Ramos (cell line): ENCODE data around the gene ZGPAT.
"Not testable (repeated sequence)": the region's sequence is repeated elsewhere in the genome, so short reads cannot be mapped to it uniquely, and the experiment has no call there.

Source experiments
- in situ Hi-C: fragments of 300-500 bp; cut with MboI; formaldehyde crosslinking; loops from one replicate; pipeline ENCODE4 v1.14.3; 2022; ENCODE audit warnings: low sequenced_read_pairs; ENCODE audit not compliant: unreplicated experiment

Gene ZGPAT

DNA sequence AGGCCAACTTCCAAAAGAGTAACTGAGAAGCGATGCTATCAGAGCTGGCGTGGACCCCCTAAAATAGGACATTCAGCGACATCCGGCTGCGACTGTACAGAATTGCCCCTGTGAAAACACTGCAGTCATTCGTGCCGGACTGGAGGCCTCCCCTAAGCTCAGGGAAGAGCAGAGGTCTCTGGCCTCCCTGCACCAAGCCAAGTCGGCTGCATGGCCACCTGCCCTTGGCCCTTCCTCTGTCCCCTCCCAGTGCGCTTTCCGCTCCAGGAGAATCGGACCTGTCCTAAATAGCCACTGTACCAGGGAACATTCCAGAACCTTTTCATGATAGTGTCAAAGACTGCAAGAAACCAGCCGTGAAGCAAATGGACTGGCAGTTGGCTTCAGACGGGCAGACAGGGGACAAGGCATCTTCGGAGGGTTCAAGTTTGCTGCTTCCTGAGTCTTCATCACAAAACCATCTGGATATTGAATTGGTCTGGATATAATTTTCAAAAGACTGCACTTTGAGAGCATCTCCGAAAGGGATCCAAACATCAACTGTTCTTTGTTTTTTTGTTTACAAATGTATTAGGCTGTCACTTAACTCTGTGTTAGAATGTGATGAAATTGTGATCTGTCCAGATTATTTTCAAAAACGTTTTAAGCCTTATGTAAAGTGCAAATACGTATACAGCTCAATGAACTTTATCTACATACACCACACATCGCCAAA is 48.3 kb downstream of the ZGPAT start:
- in situ Hi-C loops: no loop called here

DNA sequence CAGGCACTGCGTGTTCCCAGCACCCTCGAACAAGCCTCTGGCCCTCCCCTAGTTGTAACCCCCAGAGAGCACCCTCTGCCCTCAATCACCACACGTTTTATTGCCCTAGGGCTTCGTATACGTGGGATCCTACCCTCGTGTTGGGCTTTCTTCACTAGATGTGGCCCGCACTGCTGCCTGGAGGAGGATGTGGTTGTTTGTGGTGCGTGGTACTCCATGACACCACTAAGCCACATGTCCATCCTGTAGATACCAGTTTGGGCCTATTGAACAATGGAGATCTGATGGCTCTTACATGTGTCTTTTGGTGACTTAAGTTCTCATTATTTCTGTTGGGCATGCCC is 48.8 kb downstream of the ZGPAT start:
- in situ Hi-C loops: no loop called here

DNA sequence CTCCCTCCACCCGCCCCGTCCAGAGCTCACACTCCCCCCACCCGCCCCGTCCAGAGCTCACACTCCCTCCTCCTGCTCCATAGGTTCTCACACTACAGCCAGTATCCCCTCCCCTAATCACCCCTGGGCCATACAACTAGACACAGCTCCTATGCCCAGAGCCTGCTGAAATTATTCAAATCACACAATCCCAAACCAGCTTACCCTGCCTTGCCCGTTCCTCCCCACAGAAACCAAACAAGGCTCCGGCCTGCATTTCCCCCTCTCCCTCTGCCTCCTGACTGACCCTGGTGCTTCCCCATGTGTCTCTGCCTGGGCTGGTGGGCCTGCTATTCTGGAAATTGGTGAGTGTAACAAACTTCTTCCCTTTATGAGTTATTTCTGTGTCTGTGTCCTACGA is 50.3 kb downstream of the ZGPAT start:
- in situ Hi-C loops: no loop called here

DNA sequence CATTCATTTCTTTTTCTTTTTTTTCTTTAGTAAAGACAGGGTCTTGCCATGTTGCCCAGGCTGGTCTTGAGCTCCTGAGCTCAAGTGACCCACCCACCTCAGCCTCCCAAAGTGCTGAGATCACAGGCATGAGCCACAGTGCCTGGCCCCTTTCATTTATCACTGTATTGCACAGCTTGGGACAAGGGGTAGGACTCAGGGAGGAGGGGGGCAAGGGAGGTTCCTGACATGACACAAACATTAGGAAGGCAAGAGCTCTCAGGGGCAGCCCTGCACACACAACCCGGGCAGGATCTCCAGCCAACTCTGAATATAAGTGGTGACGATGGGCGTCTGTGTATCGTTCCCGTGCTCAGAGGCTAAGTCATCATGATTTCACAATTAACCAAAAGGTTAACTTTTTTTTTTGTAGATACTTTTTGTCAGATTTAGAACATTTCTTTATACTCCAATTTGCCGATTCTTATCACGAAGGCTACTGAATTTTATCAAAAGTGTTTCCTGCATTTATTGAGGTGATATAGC is 51.6 kb downstream of the ZGPAT start:
- in situ Hi-C loops: no loop called here

DNA sequence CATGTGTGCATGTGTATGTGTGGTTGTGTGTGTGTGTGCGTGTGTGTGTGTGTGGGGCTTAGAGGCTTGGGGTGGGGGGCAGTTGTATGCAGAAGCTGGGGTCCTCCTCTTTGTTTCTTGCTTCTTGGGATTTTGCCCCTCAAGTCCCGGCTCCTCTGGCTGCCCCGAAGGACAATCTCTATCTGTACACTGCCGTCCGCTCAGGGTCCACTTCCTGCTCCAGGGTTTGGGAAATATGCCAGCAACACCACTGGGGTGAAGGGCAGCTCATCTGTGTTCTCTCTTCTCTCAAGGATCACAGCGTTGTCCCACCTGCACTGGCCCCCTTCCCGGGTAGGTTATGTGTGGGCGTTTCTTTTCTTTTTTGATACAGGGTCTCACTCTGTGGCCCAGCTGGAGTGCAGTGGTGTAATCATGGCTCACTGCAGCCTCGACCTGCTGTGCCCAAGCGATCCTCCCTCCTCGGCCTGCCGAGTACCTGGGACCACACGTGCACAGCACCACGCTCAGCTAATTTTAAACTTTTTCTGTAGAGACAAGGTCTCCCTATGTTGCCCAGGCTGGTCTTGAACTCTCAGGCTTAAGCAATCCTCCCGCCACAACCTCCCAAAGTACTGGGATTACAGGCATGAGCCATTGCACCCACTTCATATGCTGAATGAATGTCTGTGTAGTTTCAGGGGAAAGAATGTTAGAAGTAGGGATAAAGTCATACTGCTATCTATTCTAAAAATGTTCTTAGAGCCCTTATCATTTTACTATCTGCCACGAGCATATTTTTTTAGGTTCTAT is 57.4 kb downstream of the ZGPAT start:
- in situ Hi-C loops: no loop called here

DNA sequence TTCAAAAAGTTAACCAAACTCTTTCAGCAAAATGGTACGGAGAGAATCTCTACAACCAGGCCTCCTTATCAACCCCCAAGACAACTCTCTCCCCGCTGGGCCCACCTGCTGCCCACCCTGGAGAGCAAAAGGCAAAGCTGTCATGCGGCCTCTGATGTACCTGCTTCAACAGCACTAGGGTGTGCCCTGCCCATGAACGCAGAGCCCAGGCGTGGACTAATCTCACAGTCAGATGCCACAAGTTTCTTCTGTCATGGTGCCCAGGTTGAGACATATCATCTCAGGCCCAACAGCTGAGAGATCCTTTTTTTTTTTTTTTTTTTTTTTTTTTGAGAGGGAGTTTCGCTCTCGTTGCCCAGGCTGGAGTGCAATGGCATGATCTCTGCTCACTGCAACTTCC is 58.1 kb downstream of the ZGPAT start:
- in situ Hi-C loops: no loop called here

DNA sequence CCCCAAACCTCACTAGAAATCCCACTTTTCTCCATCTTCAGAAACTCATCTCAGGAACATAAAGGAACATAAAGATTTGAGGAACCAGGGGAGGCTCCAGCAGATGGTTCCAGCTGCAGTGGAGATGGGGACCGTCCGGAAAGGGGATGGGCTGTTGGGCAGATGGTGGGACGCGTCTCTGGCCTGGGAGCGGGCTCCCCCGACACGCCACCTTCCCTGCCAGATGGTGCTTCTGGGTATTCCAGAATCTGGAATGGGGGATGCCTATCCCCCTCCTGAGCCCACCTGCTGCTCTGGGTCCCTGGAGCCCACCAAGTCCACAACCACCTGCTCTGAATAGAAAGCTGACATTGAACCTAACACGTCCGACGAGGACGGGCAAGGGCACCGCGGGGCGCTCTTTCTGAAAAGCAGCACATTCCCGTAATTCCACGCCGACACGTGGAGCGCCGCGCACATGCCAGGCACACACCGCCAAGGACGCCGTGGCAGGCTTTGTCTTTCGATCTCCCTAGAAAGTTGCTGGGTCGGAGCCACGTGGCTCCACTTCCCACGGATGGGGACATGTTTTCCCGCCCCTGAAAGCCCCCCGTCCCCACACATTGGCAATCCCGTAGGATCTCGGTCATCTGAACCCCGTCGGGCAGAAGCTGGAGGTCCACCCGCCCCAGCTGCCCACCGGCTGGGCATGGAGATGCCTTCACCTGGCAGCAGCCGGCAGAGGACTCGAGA is 59.0 kb downstream of the ZGPAT start:
- in situ Hi-C loops: no loop called here

DNA sequence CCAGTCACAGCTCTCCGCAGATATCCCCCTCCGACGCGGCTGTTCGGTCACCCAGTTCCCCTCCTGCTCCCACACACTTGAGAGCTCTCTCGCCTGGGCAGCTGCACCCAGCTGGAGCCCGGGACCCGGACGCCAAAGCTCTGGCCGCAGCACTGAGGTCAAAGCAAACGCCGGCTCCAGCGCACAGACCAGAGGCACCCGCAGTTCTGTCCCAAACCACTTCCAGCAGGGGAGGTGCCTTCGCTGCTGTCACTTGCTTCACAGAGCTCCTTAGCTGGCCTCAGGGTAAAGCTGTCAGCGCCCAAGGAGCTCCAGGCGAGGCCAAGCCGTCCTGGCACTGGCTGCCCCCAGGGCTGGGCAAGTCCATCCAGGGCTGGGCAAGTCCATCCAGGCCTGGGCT is 59.6 kb downstream of the ZGPAT start:
- in situ Hi-C loops: no loop called here

DNA sequence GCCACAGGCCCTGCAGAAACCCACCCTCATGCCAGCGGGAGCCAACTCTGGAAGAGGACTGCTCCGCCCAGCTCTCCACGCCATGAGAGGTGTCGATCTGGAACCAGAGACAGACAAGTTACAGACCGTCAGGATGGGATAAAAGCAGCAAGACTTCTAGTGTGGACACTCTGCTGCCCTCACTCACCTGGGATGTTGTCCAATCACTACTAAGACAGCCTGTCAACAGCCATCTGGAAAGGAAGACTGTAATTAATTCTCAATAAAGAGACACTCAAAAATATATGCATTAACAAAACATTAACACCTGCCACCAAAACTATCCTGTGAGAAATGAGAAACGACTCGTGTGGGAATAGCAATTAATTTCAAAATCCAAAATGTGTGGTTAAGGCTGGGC is 60.0 kb downstream of the ZGPAT start:
- in situ Hi-C loops: no loop called here

DNA sequence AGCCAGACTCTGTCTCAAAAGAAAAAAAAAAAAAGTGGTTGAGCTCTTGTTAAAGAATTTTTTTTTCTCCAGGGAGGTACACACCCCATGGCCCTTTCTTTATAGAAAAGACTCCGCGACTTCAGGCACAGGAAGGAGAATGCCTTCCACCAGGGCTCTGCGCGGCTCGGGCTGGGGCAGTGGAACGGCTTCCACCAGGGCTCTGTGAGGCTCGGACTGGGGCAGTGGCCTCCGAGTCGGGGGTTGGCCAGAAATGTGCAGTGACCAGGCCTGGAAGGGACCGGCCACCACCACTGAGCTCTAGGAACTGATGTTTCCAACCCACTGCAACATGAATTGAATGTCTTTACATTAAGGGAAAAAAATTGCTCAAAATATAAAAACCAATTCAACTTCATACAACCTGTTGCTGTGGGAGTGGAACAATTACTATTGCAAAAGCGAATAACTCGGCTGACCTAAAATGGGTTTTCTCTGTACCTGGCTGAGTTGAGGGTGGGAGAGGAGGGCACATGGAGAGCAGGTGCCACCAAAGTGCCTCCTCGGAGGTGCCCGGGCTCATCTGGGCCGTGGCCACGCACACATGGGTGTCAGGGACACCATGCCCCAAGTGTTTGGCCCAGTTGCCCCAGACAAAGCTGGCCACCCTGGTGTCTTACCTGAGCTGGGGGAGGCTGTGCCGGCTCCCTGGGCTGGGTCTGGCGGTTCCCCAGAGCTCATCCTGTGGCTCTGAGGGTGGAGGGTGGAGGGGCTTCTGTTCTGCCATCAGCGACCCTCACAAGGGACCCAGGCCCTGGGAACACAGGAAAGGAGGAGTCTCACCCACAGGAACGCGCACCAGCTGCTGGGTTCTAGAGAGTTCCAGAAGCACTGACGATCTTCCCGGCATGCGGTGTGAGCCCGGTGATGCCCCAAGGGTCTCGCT is 61.0 kb downstream of the ZGPAT start:
- in situ Hi-C loops: no loop called here

DNA sequence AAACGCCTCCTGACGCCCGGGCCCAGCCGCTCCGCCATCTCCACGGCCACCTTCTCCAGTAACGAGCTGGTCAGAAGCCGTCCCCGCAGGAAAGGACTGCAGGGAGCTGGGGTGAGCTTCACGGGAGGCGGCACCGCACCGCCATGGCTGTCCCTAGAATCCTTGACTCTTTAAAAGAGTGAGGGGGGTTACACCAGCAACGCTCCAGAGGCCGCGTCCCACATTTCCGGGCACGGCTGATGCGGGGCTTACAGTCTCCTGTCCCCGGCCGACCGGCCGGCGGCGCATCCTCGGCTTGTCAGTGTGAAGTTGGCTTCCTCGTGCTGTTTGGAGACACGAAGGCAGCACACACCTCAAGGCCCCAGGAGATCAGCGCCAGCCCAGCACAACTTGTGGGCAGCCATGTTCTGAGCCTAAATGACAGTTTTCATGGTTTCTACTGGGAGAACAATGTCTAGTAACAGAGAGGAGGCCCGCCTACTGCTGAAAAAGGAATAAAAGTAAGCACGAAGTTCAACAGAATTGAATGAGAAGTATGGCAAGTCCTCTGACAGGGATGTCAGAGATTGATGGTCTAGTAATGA is 62.1 kb downstream of the ZGPAT start:
- in situ Hi-C loops: no loop called here

DNA sequence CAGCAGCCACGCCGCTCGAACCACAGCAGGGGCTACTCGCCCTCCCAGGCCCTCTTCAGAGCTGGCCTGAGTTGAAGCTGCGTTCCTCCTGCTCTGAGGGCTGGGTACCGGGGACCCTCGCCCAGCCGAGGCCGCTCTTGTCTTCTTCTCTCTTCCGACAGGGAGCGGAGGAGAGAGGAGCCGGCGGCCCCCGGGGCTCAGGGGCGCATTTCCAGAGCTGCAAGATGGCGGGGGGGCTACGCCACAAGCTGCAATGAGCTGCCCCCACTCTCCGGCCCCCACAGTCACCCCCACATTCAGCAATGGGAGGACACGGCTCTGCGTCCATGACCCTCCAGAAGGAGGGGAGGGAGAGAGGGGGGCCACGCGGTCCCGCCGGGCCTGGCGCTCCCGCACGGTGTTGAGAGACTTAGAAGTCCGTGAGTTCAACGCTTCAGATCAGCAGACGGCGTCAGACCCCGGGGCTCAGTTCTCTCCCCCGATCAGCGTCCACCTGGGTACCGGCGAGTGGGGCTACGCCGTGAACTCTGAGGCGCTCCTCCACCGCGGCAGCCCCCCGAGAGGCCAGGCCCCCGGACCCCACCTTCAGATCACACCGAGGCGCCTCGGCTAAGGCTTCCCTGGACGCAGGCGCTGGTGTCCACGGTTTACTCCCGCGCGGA is 63.3 kb downstream of the ZGPAT start:
- in situ Hi-C loops: no loop called here

DNA sequence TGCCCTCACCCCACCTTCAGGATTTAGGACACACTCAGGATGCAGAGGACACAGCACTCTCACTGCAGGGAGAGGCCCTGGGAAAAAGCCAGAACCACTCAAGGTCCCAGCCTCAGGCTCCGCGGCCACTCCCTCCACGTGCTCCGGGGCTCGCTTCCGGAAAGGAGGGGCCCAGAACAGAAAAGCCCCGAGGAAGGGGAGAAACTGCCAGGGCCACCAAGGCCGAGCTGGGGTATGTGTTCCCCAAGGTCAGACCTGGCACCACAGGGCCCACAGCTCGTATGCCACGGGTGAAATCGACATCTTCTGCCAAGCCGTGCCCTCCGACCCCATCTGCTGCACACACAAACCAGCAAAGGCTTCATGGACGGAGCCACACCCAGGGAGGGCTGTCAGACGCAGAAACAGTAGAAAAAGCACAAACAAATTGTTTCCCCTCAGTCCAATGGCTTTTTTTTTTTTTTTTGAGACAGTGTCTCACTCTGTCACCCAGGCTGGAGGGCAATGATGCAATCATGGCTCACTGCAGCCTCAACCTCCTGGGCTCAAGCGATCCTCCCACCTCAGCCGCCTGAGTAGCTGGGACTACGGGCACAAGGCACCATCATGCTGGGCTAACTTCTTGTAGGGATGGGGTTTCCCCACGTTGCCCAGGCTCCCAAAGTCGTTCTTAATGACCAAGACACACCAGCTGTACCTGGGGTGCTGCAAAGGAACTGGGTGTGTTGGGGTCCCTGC is 65.1 kb downstream of the ZGPAT start:
- in situ Hi-C loops: no loop called here

DNA sequence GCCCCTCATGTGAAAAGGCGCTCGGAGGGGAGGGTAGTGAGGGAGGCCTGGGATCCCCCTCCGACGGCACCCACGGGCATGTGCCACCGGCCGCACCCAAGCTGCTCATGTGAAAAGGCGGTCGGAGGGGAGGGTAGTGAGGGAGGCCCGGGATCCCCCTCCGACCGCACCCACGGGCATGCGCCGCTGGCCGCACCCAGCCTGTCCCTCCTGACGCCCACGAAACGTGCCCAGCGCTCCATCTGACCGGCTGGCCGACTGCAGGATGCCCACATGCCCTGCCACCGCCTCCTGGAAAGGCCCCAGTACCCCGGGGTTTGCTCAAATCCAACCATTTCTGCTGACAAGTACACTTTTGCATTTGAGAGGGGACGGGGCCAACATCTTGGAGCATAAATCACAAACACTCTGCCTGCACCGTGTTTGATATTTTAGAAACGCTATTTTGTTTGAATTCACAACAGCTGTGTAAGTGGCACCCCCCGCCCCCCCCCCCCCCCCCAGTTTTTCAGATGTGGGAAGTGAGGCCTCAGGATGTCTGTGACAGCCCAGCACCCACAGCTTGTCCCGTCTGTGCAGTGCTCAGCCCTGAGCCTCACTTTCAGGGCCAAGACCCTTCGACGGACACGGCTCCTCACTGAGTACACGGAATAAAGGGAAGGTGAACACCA is 65.9 kb downstream of the ZGPAT start:
- in situ Hi-C loops: no loop called here

DNA sequence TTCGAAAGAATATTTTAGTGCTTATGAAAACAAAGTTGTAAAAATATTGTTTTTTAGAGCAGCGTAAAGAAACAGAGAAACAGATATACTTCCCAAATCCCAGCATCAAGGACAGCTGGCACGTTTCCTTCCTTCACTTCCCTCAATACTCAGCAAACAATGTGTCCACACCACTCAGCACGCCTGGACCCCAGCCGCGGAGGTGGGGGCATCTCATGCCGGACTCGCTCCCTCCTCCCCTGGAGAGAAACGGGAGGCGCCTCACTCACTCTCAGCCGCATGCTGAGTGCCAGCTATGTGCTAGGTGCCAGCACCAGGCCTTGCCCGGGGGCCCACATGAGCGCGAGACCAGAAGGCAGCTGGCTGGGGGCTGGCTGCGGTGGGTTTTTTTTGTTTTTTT is 66.5 kb downstream of the ZGPAT start:
- in situ Hi-C loops: no loop called here

DNA sequence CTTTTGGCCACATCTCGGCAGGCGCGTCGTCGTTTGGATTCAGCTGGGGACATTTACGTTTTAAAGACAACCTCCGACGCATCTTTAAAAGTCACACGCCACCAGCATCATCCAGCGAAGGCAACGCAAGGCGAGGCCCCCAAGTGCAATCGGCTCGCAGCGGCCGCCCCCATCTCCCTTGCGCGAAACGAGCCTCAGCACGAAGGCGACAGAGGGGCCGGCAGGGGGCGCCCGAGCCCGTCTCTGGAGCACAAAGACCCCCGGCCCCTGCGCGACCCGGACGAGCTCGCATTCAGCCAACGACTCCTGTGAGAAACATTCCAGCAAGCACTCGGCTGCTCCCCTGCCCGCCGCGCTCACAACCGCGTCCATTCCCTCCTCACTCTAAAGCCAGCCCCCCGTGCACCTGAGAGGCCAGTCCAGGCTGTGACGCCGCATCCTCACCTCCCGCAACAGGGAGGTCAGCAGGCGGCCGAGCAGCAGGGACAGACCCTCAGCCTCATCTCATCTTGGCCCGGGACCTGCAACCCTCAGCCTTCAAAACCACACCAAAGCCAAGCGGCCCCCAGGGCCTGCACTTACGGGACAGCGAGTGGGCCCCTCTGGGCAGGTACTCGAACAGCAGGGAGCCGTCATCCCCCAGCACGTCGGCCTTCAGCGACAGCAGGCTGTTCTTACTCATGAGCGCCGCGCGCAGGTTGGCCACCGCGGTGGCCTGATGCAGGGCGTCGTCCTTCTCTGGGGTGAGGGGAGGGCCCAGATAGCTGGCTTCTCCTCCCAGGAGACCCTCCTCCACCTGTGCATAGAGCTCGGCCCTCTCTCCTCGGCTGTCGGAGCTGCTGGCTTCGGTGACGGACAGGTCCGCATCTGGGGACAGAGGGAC is 67.5 kb downstream of the ZGPAT start:
- in situ Hi-C loops: no loop called here

DNA sequence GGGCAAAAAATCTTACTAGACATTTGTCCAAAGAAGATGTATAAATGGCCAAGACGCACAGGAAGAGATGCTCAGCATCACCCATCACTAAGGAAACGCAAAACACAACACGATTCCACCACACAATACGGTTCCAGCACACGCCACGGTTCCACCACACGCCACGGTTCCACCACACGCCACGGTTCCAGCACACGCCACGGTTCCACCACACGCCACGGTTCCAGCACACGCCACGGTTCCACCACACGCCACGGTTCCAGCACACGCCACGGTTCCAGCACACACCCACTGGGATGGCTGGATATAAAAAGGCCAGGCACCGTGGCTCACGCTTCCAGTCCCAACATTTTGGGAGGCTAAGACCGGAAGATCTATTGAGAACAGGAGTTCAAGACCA is 69.0 kb downstream of the ZGPAT start:
- in situ Hi-C loops: not testable (repeated sequence)
